Measurements from ENCODE around the gene RTN4.

The RTN4 gene

DNA sequence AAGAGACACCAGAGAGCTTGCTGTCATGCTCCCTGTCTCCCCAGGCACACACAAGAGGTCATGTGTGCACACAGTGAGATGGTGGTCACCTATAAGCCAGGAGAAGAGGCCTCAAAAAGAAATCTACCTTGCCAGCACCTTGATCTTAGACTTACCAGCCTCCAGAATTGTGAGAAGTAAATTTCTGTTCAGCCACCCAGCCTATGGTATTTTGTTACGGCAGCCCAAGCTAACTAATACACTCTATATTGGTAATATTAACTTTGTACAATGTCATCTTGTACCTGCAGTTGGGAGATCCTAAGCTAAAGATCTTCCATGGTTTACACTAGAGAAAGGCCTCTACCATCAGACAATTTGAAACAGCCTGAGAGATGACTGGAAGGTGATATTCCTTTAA, 21.2 kb downstream of the RTN4 start:
- H3K4me3 ChIP-seq (ENCODE audit: low read length), result no peak overlapping the region
- no peaks in the 10 kb centered on the region for H3K9me3 ChIP-seq (ENCODE audit: insufficient read depth, low read depth, low read length)
- peaks cover 14% of the 10 kb centered on the region; the same call in 1 of the 2 replicates for H3K36me3 ChIP-seq (ENCODE audit: insufficient read depth, low read depth, low read length)
- no peak overlapping the region for H3K27ac ChIP-seq (ENCODE audit: low read length)
- peaks cover 45% of the 10 kb centered on the region for H3K4me1 ChIP-seq (ENCODE audit: insufficient read depth, low read length)
- H3K27me3 ChIP-seq (ENCODE audit: insufficient read depth, low read length), result no peaks in the 10 kb centered on the region
- no peak overlapping the region for H3K9ac ChIP-seq (ENCODE audit: low read depth, low read length)

DNA sequence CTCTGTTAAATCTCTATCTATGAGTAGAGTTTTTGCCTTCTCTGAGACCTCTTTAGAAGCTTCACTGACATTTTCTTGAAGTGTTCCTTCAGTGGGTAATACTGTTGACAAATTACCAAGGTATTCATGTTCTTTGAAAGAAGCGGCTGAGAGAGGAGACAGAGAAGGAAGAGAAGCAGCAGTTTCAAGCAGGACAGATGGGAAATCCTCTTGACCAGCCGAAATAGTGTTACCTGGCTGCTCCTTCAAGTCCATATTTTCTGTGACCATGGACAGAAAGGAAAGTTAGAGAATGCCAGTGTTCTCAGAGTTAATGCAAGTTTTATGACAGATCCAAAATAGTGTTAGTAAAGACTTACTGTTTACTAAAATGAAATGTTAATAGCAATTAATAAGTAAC, 23.0 kb downstream of the RTN4 start:
- no peaks in the 10 kb centered on the region for H3K27me3 ChIP-seq (ENCODE audit: insufficient read depth, low read length)
- H3K9ac ChIP-seq (ENCODE audit: low read depth, low read length), result no peak overlapping the region
- H3K36me3 ChIP-seq (ENCODE audit: insufficient read depth, low read depth, low read length), result peaks cover 14% of the 10 kb centered on the region; the same call in 1 of the 2 replicates
- H3K4me1 ChIP-seq (ENCODE audit: insufficient read depth, low read length), result peaks cover 48% of the 10 kb centered on the region
- H3K4me3 ChIP-seq (ENCODE audit: low read length), result no peak overlapping the region
- no peaks in the 10 kb centered on the region for H3K9me3 ChIP-seq (ENCODE audit: insufficient read depth, low read depth, low read length)
- no peak overlapping the region for H3K27ac ChIP-seq (ENCODE audit: low read length)

DNA sequence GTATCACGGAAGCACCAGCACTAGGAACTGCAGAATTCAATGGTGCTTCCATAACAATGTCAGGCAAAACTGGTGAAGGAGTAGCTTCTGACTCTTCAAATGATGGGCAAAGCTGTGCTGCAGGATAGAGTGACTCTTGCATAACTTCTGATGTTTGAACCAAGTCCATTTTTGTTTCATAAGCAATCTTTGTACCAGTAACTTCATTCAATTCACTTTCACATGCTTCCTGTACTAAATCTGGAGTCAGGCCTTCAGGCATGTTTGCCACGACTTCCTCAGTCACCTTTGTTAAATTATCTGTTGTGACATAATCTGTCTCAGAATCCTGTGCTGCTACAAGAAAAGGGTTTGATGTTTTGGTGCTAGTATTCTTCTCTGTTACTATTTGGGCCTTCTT, 24.0 kb downstream of the RTN4 start:
- Histone ChIP-seq H3K4me1 (ENCODE audit: insufficient read depth, low read length) (peaks cover 50% of the 10 kb centered on the region), H3K4me3 (ENCODE audit: low read length) (no peak overlapping the region), H3K36me3 (ENCODE audit: insufficient read depth, low read depth, low read length) (peaks cover 14% of the 10 kb centered on the region; the same call in 1 of the 2 replicates), H3K9me3 (ENCODE audit: insufficient read depth, low read depth, low read length) (no peaks in the 10 kb centered on the region), H3K27ac (ENCODE audit: low read length) (no peak overlapping the region), H3K9ac (ENCODE audit: low read depth, low read length) (no peak overlapping the region), H3K27me3 (ENCODE audit: insufficient read depth, low read length) (no peaks in the 10 kb centered on the region)

DNA sequence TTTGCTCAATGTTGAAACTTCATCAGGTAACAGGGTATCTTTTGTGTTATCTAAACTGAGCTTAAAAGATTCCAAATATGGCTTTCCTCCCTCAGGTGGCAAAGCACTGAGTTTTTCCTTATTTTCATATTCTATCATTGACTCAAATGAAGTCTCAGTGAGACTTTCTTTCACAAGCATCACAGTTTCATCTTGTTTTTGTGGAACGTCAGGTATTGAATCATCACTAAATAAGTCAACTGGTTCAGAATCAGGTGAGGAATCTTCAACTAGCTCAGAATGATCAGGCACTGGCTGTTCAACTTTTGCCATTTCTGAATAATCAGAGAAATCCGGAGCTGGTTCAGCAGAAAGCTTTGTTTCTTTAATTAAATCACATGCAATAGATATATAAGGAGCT, 24.6 kb downstream of the RTN4 start:
- H3K27me3 ChIP-seq (ENCODE audit: insufficient read depth, low read length), result no peaks in the 10 kb centered on the region
- no peaks in the 10 kb centered on the region for H3K9me3 ChIP-seq (ENCODE audit: insufficient read depth, low read depth, low read length)
- no peak overlapping the region for H3K9ac ChIP-seq (ENCODE audit: low read depth, low read length)
- peaks cover 14% of the 10 kb centered on the region; the same call in 1 of the 2 replicates for H3K36me3 ChIP-seq (ENCODE audit: insufficient read depth, low read depth, low read length)
- H3K4me3 ChIP-seq (ENCODE audit: low read length), result no peak overlapping the region
- no peak overlapping the region for H3K27ac ChIP-seq (ENCODE audit: low read length)
- peaks cover 47% of the 10 kb centered on the region for H3K4me1 ChIP-seq (ENCODE audit: insufficient read depth, low read length)

DNA sequence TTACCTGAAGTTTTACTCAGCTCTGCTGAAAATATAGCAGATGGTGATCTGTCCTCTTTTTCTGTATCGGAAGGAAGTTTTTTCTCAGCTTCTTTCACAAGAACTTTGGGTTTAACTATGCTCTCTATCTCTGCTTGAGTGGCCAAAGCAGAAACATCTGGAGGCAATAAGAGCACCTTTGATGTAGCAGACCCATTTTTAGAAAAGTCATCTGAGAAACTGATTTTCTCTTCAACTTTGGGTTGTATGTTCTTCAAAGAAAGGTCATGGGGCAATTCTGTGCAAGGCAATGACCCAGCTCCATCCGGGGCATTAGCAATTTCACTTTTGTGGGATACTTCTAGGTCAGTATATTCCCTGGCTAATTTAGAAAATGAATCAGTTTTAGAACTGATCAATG, 25.2 kb downstream of the RTN4 start:
- no peaks in the 10 kb centered on the region for H3K9me3 ChIP-seq (ENCODE audit: insufficient read depth, low read depth, low read length)
- no peaks in the 10 kb centered on the region for H3K27me3 ChIP-seq (ENCODE audit: insufficient read depth, low read length)
- no peak overlapping the region for H3K4me3 ChIP-seq (ENCODE audit: low read length)
- peaks cover 46% of the 10 kb centered on the region for H3K4me1 ChIP-seq (ENCODE audit: insufficient read depth, low read length)
- H3K9ac ChIP-seq (ENCODE audit: low read depth, low read length), result no peak overlapping the region
- peaks cover 14% of the 10 kb centered on the region; the same call in 1 of the 2 replicates for H3K36me3 ChIP-seq (ENCODE audit: insufficient read depth, low read depth, low read length)
- no peak overlapping the region for H3K27ac ChIP-seq (ENCODE audit: low read length)

DNA sequence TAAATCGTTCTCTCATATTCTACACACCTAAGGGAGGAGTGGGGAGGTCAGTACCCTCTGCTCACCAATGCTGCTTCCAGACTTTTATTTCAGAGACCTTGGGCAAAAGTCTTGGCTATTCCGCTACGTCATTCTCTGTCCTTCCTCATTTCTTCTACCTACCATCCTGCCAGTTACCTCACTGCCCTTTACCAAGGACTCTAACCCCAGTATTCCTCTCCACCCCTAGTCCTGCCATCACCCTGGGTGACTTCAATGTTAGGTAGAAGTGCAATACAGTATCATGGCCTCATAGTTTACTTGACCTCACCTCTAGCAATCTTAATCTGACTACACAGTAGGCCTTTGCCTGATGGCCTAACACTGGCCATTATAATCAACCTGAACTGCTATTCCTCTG, 27.8 kb downstream of the RTN4 start:
- H3K27ac ChIP-seq (ENCODE audit: low read length), result no peak overlapping the region
- H3K36me3 ChIP-seq (ENCODE audit: insufficient read depth, low read depth, low read length), result peaks cover 21% of the 10 kb centered on the region; the same call in 1 of the 2 replicates
- peaks cover 51% of the 10 kb centered on the region for H3K4me1 ChIP-seq (ENCODE audit: insufficient read depth, low read length)
- H3K27me3 ChIP-seq (ENCODE audit: insufficient read depth, low read length), result no peaks in the 10 kb centered on the region
- no peaks in the 10 kb centered on the region for H3K9me3 ChIP-seq (ENCODE audit: insufficient read depth, low read depth, low read length)
- H3K9ac ChIP-seq (ENCODE audit: low read depth, low read length), result no peak overlapping the region
- no peak overlapping the region for H3K4me3 ChIP-seq (ENCODE audit: low read length)

DNA sequence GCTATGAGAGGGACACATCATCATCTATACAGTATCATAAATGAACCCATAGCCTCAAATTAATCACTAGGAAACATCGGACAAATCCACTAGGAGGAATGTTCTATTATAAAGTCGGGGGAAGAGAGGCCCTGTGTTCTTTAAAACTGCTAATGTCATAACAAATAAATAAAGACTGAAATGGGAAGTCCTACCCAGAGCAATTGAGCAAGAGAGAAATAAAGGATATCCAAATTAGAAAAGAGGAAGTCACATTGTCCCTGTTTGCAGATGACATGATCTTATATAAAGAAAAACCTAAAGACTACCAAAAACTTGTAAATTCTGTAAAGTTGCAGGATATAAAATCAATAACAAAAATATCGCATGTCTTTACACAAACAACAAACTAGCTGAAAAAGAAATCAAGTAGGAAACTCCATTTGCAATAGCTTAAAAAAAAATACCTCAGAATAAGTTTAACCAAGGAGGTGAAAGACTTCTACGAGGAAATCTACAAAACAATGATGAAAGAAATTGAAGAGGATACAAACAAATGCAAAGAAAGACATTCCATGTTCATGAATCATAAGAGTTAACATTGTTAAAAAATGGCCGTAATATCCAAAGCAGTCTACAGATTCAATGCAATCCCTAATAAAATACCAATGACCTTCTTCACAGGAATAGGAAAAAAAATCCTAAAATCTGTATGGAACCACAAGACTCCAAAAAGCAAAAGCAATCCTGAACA, 30.6 kb downstream of the RTN4 start:
- Histone ChIP-seq H3K4me3 (ENCODE audit: low read length) (peak overlapping the region; percentile 42; the same call in 1 of the 2 replicates), H3K27me3 (ENCODE audit: insufficient read depth, low read length) (no peaks in the 10 kb centered on the region), H3K9me3 (ENCODE audit: insufficient read depth, low read depth, low read length) (no peaks in the 10 kb centered on the region), H3K27ac (ENCODE audit: low read length) (no peak overlapping the region), H3K9ac (ENCODE audit: low read depth, low read length) (peak overlapping the region; percentile 42; the same call in 1 of the 2 replicates), H3K4me1 (ENCODE audit: insufficient read depth, low read length) (peaks cover 38% of the 10 kb centered on the region), H3K36me3 (ENCODE audit: insufficient read depth, low read depth, low read length) (peaks cover 9% of the 10 kb centered on the region; the same call in 1 of the 2 replicates)

DNA sequence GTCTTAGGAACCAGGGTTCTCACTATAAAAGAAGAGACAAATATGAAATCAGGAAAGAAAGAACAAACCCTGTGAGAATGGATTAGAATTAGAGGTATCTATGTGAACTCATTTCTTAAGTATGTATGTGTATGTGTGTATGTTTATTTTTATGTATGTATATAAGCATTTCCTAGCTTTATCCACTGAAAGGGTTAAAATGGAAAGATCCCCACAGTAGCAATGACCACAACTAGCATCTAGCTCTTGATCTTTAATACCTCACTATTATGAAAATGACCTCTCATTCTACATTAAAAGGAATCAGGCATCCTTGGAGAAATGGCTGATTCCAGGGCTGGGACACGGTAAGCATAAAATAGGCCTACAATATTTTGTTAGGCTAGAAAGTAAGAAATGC, 31.6 kb downstream of the RTN4 start:
- Histone ChIP-seq H3K27me3 (ENCODE audit: insufficient read depth, low read length) (no peaks in the 10 kb centered on the region), H3K36me3 (ENCODE audit: insufficient read depth, low read depth, low read length) (peaks cover 9% of the 10 kb centered on the region; the same call in 1 of the 2 replicates), H3K27ac (ENCODE audit: low read length) (no peak overlapping the region), H3K9me3 (ENCODE audit: insufficient read depth, low read depth, low read length) (no peaks in the 10 kb centered on the region), H3K4me1 (ENCODE audit: insufficient read depth, low read length) (peaks cover 42% of the 10 kb centered on the region), H3K4me3 (ENCODE audit: low read length) (peak overlapping the region; percentile 42; the same call in 1 of the 2 replicates), H3K9ac (ENCODE audit: low read depth, low read length) (peak overlapping the region; percentile 42; the same call in 1 of the 2 replicates)

DNA sequence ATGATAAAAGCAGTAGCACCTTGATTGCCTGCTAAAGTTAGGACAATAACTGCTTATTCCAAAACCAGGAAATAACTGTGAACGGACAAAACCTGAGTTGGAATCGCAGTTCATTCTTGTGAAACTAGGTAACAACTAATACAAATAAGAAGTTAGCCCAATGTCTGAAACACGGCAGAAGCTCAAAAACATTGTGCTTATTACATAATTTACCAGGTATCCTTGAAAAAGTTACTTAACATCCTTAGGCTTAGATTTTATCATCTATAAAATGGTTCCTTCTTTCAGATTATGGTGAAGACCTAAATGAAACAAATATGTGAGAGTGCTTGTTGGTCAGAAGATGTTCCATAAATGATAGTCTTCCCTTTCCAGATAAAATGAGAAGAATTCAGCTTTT, 32.4 kb downstream of the RTN4 start:
- Histone ChIP-seq H3K9ac (ENCODE audit: low read depth, low read length) (no peak overlapping the region), H3K4me1 (ENCODE audit: insufficient read depth, low read length) (peaks cover 46% of the 10 kb centered on the region), H3K9me3 (ENCODE audit: insufficient read depth, low read depth, low read length) (no peaks in the 10 kb centered on the region), H3K4me3 (ENCODE audit: low read length) (no peak overlapping the region), H3K27ac (ENCODE audit: low read length) (no peak overlapping the region), H3K27me3 (ENCODE audit: insufficient read depth, low read length) (no peaks in the 10 kb centered on the region), H3K36me3 (ENCODE audit: insufficient read depth, low read depth, low read length) (peaks cover 9% of the 10 kb centered on the region; the same call in 1 of the 2 replicates)

DNA sequence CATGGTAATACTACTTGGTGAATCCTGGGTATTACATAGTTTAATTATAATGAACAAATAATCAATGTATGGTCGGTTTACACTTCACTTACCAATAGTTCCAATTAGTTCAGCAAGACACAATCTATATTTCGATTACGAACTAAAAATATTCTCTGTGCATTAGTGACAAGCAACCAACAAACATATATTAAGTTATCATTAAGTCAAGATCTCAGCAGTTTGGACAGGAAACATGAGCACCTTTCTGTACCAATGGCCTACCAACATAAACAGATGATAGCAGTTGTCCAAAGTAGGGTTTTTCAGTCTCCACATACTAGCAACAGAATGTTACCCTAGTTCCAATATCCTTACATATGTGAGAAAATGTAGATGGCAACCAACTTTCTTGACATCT, 32.8 kb downstream of the RTN4 start:
- Histone ChIP-seq H3K4me3 (ENCODE audit: low read length) (no peak overlapping the region), H3K27ac (ENCODE audit: low read length) (no peak overlapping the region), H3K9me3 (ENCODE audit: insufficient read depth, low read depth, low read length) (no peaks in the 10 kb centered on the region), H3K36me3 (ENCODE audit: insufficient read depth, low read depth, low read length) (peaks cover 9% of the 10 kb centered on the region; the same call in 1 of the 2 replicates), H3K27me3 (ENCODE audit: insufficient read depth, low read length) (no peaks in the 10 kb centered on the region), H3K9ac (ENCODE audit: low read depth, low read length) (no peak overlapping the region), H3K4me1 (ENCODE audit: insufficient read depth, low read length) (peaks cover 47% of the 10 kb centered on the region)

DNA sequence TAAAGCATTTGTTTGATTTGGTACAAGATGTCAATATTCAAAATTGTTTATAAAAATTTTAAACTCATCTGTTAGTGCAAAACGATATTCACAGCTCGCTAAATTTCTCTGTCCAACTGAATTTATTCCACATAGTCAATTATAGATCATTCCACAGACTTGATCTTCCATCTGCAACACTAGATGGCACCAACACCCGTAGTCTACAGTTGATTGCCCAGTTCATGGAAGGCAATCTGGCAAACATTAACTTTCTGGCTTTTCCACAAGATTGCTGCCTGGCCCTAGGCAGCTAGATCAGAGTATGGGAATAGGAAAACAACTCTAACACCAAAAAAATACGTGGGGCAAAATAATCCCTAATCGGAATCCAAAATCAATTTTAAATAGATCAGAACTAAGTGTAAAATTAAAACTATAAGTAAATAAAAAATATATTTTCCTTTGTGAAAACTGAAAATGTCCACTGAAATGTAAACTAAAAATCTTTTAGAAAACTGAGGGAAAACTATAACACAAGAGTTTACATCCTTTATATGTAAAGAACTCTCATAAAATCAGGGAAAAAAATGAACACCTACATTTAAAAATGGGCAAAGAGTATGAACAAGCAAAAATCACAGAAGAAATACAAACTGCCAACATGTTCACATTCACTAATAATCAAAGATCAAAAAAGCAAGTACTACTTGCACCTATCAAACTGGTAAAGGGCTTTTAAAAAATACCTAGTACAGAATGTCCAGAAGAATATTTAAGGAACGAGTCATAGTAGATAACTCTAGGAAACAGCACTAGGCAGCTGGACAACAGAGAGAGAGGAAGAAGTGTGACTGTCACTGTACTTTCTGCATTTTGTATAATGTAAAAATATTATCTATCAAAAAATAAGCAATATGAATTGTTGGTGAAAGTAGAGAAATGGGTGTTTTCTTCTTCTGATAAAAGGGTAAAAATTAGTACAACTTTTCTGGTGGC, 35.0 kb downstream of the RTN4 start:
- Histone ChIP-seq H3K27ac (ENCODE audit: low read length) (no peak overlapping the region), H3K27me3 (ENCODE audit: insufficient read depth, low read length) (no peaks in the 10 kb centered on the region), H3K9ac (ENCODE audit: low read depth, low read length) (no peak overlapping the region), H3K9me3 (ENCODE audit: insufficient read depth, low read depth, low read length) (no peaks in the 10 kb centered on the region), H3K4me3 (ENCODE audit: low read length) (no peak overlapping the region), H3K36me3 (ENCODE audit: insufficient read depth, low read depth, low read length) (peaks cover 9% of the 10 kb centered on the region; the same call in 1 of the 2 replicates), H3K4me1 (ENCODE audit: insufficient read depth, low read length) (peaks cover 42% of the 10 kb centered on the region)
